SK-MEL-5 (cell line): Measurements from ENCODE around the gene ALG9. TPM values are rescaled to one million over a fixed set of nuclear protein-coding genes. Genes with fewer than 3 reads are reported as not detected.

ENCODE experiments used
- DNase-seq: peaks from one replicate; pipeline ENCODE4 v3.0.0-alpha.2; 2016; ENCODE audit warnings: low read depth, low spot score
- in situ Hi-C: cut with HindIII; loops from 2 replicates; pipeline ENCODE4 v1.10.0; 2016; ENCODE audit warnings: low sequenced_read_pairs, high pct_unique_total_duplicates, low pct_unique_long_range_greater_than_20kb
- total RNA-seq: library from RNA; depleted of rRNA; stranded (reverse); fragments of >200 nt; shearing (Covaris generic); gene quantifications from 2 replicates; pipeline ENCODE4 v1.2.3, GENCODE V29; 2014

The ALG9 gene
- total RNA-seq, 1 experiment from 2014 or later = 39.0 TPM

DNA sequence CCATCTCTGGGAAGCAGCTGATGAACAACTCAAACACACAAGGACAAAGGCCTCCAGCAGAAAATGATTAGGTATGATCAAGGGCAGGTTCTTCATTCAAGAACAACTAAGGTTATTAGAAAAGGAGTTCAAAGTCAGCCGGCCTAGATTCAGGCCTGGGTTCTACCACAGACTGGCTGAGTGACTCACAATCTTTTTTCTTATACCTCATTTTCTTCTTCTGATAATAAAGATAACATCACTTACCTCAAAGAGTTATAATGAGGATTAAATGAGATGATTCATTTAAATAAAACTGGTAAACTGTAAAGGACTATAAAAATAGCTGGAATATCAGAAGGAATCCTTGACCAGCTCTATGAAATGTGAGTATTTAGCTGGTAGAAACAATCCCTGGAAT, 55.9 kb downstream of the ALG9 start:
- no peak for DNase-seq
- in situ Hi-C loops = no loop called here

DNA sequence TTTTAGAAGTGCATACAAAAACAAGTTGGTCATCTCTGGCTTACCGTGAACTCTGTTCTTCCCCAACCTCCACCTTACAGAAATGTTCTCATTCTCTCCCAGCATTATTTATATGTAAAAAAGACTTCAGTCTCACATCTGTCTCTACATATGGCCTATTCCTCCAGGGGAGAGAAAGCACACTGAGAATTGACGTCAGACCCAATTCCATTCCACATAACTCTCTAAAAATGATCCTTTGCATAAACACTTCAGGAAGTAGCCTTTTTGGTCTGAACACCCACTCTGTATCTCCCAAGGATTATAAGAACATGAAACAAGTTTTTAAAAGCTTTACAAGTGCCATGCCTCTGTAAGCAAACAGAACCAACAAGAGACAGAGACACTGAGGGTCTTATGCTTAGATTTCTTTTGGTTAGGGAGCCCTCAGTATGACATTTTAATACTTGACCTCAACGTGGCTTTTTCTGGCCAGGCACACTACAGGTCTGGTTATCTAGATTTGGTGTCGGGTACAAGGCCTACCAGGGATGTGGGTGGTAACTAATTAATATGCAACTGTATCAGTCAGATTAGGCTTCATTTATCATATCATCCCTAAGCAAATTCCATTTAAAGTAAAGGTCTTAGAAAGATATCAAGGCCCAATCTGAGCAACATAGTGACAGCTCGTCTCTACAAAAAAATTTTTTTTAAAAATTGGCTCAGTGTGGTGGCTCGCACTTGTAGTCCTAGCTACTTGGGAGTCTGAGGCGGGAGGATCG, 56.6 kb downstream of the ALG9 start:
- peak; percentile 26 for DNase-seq
- in situ Hi-C loops = no loop called here

DNA sequence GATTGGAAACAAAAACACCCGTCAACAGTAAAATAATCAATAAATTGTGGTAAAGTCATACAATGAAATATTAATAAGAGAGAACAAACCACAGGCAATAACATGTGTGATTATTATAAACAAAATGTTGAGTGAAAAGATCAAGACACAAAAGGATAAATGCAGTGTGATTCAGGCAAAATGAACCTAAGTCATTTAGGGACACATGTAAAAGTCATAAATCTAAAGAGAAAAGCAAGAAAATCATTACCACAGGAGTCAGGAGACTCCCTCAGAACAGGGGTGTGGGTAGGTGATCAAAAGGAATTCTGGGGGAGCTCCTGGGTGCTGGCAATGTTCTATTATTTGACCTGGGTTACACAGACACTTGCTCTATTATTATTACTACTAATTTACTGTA, 57.3 kb downstream of the ALG9 start:
- in situ Hi-C loops = no loop called here

DNA sequence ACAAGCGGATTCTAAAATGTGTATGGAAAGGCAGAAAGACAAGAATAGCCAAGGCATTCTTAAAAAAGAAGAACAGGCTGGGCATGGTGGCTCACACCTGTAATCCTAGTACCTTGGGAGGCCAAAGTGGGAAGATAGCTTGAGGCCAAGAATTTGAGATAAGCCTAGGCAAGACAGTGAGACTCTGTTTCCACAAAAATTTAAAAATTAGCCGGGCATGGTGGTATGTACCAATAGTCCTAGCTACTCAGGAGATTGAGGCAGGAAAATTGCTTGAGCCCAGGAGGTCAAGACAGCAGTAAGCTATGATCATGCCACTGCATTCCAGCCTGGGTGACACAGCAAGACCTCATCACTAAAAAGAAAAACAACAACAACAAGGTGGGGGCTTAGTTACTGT, 59.2 kb downstream of the ALG9 start:
- DNase-seq = no peak
- in situ Hi-C loops = no loop called here

More for the DNA sequence above, 57.3 kb downstream of the ALG9 start:
- no peak for DNase-seq

DNA sequence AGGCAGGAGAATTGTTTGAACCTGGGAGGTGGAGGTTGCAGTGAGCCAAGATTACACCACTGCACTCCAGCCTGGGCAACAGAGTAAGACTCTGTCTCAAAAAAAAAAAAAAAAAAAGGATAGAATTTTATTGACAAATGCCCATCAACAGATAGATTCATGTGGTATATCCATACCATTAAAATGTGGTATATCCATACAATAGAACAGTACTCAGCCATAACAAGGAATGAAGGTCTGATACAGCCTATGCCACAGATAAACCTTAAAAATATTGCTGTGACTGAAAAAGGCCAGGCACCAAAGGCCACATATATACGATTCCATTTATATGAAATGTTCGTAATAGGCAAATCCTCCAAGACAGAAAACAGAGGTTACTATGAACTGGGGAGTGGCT, 59.9 kb downstream of the ALG9 start:
- no peak for DNase-seq
- in situ Hi-C loops = no loop called here

DNA sequence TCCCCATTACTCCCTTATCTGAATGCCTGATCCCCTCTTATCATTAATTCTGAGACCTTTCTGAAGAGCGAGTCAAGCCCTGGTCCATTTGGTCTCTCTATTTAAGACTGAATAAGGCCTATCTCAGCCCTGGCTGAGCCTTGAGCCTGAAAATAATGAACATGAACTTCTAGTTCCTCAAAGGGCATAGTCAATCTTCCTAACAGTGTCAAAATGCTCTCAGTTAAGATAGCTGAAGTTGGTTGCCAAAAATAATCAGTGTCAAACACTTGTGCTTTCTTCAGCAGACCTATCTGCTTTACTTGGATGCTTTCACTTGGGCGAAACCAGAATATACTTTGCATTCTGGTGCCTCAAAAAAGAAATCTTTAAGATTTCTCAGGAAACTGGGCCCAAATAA, 62.5 kb downstream of the ALG9 start:
- no peak for DNase-seq
- in situ Hi-C loops = no loop called here

DNA sequence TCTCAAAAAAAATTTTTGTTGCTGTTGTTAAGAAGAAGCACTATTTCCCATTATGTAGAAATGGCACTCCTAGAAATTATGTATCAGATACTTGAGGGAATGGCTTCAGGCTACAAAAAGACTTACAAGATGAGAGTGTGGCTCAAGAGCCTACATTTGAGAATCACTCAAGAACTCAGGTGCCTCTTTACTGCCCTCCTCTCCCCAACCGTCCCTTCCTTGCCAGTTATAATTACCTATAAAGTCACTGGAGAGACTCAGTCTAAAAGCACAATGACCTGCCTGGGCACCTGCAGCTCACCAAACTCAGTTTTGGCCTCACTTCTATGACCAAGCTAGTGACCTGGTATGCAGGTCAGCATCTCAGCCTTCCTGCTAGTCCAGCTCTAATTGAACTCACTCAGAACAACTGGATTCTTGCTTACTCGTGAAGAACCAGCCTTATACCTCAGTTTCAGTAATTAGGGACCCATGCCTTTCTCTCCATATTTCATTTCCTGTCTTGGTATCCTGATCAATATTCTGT, 63.3 kb downstream of the ALG9 start:
- in situ Hi-C loops = no loop called here
- no peak for DNase-seq

DNA sequence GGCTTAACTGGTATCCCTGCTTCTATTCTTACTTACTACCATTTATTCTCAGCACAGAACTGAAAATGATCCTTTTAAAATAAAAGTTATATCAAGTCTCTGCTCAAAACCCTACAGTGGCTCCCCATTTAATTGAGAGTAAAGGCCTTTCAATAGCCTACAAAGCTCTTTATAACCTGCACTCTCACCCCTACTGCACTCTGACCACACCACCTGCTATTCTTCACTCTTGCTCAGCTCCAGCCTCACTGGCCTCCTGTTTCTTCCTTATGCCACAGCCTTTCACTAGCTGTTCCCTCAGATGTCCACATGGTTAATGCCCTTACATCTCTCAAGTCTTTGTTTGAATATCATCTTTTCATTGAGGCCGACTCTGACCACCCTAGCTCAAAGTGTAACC, 64.3 kb downstream of the ALG9 start:
- in situ Hi-C loops = no loop called here
- no peak for DNase-seq

DNA sequence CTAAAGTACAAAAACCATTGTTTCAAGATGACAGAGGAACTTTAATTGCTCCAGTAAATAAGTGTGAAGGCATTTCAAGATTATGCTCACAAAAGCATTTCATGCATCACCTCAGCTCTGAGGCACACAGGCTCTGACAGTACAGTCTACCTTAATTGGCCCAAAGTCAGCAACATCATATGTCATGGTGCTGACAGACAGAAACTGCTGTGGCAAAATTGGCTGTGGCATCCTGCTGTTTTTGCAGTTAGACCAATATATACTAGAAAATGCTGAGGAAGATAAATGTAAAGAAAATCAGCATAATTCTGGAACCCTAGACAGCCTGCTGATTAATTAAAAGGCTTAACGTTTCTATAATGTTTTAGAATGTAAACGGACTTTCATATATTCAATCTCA, 70.2 kb downstream of the ALG9 start:
- in situ Hi-C loops = no loop called here
- DNase-seq = no peak

DNA sequence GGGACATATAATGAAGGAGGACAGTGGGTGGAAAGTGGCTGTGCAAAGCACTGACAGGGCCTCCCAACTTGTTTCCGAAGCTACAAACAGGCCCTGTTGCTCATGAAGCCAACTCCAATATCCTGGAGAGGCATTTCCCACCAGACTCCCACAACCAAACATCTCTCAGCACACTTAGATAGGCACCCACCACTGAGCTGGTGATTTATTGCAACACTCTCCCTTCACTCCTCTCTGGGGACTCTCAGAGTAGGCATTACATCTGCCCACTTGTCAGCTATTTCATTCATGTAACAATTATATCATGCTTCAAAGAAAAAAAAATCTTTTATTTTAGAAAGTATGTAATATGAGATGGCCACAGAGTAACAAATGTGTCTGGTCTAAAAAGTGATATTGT, 73.1 kb downstream of the ALG9 start:
- no peak for DNase-seq
- in situ Hi-C loops = no loop called here

DNA sequence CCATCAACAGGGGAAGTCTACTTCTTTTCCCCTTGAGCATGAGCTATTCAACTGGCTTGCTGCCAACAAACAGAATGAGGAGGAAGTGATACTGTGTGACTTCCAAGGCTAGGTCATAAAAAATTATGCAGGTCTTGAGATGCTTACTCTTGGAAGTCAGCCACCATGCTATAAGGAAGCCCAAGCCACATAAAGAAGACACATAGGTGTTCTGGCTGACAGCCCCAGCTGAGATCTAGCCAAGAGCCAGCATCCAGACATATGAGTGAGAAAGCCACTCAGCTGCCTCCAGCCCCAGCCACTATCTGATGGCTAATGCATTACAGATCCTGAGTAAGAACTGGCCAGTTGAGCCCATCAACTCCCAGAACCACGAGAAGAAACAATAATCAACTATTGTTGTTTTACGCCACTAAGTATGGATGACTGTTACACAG, 74.2 kb downstream of the ALG9 start:
- in situ Hi-C loops = no loop called here
- peak; percentile 21 for DNase-seq

DNA sequence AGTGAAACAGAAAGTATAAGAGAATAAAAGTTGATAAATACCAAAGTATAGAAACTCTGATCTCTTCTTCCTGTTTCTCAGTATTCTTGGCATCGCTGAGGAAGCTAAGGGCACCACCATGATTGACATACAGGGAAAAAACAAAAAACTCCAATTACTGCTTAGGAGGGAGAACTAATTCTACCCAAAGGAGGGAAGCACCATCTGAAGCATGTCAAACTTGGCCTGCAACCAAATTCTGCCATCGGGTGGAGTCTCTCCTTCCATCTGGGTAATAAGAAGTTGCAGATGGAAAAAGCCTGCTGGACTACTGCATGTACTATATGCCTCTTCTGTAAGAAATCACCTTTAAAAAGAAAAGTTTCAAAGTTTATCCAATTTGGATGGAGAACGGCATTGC, 74.7 kb downstream of the ALG9 start:
- in situ Hi-C loops = no loop called here
- DNase-seq = no peak

DNA sequence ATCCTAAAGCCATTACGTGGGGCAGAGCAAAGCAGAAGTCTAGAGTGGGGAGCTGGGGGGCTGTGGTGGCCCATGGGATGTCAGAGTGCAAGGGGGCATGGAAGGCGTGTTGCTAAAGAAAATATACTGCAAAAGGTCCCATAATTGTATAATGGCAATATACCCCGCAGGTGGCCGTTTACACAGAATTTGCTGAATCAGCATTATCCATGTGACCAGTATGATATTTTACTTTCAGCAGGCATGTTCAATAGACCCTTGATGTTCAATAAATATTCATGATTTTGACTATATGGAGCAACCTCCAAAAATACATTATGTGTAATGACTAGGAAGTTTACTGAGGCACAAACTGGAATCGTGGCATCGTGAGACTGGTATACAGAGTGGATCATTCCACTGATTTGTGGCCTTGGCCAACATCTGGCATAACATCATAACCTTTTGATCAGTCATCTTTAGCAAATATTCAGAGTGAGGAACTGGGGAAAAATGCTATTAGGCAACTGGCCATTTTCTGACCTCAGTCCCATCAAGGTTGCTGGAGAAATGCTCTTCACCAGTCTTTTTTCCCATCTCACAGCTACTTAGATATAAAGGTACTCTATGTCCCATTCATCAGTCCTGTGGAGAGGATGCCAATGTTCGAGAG, 75.9 kb downstream of the ALG9 start:
- DNase-seq = no peak
- in situ Hi-C loops = no loop called here

DNA sequence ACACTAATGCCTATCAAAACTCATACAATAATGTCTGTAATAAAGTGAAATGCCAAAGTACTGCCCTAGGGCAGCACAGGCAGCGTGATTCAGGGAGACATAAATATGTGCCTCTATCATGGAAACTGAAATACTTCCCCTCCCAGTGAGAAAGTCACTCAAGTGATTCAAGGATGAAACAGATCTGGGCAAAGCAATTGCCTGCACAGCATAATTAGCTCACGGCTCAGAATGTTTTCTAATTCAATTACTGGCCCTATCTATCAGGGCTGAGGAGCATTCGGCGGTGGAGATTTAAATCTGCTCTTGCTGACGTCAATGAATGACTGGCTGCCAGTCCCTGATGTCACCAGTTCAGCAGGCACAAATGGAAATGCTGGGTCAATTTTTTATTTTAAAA, 77.5 kb downstream of the ALG9 start:
- in situ Hi-C loops = no loop called here
- peak; percentile 94 for DNase-seq

DNA sequence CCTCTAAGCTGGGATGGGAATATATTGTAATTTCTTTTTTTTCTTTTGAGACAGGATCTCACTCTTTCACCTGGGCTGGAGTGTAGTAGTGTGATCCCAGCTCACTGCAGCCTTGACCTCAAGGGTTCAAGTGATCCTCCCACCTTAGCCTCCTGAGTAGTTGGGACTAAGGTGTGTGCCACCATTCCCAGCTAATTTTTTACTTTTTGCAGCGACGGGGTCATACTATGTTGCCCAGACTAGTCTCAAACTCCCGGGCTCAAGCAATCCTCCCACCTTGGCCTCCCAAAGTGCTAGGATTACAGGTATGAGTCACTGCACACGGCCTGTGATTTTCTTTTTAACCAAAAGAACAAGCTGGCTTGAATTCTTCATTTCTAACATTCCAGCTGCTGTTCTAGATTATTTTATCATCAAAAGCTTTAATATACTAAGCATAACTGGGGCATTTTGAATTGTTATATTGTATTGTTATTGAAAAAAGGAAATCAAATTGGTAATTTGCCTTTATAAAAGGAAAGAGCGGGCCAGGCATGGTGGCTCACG, 78.4 kb downstream of the ALG9 start:
- in situ Hi-C loops = no loop called here
- DNase-seq = no peak

DNA sequence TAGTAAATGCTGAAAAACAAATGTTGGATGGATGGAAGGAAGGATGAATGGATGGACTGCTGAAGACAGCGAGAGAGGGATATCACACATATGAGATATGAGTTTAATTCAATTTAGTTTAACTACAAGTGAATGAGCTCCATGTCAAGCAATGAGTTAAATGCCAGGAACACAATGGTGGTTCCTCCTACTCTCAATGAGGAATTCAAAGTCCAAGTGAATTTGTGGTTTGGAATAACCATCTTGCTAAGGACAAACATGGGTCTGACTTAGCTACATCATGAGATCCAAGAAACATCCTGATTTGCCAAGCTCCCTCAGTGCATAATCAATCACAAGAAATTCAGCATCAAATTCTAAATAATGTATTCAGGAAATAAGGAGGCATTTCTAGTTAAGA, 79.1 kb downstream of the ALG9 start:
- no peak for DNase-seq
- in situ Hi-C loops = no loop called here

DNA sequence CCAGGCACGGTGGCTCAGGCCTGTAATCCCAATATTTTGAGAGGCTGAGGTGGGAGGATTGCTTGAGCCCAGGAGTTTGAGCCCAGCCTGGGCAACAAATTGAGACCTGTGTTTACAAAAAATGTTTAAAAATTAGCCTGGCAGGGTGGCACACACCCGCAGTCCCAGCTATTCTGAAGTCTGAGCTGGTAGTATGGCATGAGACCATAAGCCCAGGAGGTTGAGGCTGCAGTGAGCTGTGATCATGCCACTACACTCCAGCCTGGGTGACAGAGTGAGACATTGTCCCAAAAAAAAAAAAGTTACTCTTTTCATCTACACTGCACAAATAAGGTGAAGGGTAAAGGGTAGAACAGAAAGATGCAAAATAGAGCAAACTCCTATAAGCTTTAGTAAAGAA, 82.9 kb downstream of the ALG9 start:
- no peak for DNase-seq
- in situ Hi-C loops = no loop called here

DNA sequence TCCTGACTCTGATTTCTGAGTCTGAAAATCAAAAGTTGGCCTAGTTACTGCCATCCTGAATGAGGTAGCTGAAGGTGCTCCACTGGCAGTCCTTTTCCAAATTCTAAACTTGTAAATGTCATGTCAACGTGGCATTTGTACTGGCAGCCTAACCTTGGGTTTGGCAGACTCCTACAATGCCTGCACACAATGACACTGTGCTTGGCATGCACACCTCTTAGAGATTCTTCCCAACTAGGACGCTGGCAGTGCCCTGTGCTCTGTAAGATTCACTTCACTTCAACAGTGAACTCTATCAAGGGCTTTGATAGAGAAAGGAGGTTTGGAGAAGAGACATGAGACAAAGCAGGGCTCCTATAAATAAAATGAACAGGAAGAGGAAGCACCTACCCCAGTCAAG, 83.3 kb downstream of the ALG9 start:
- in situ Hi-C loops = no loop called here
- no peak for DNase-seq

DNA sequence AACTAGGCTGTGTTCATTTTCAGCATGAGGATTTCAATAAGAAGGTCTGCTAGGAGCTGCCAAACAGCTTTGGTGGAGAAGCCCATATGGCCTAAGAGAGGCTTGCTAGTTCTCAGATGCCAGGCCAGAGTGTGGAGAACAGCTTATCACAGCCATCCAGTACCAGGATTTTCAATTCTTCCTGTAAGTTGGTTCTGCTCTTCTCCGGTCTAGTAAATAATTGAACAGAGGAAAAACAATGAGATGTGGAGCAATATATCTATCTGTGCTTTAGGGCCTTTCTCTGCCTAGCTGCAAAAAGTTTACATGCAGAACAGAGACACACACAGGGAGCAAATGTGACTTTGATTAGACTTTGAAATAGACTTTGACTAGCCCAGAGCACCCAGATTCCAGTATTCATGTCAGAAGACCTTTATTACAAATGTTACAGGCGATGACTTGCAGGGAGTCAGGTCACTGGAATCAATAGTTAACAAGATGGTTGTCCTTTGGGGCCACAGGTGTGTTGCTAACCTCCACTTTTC, 85.4 kb downstream of the ALG9 start:
- in situ Hi-C loops = no loop called here

More for the DNA sequence above, 85.4 kb downstream of the ALG9 start:
- no peak for DNase-seq
